Effector CD4-positive, alpha-beta T cell (primary cell): ENCODE measurements around the gene NCF4.

Experiments
- DNase-seq: peaks from one replicate; pipeline ENCODE4 v3.0.0-alpha.2; 2020

The NCF4 gene

GRCh38 chr22:36838119-36839030 lies 22.4 kb upstream of the NCF4 start:
- DNase-seq, result no peak

- DNase-seq, result no peak
Measured at GRCh38 chr22:36839356-36840073, 21.3 kb upstream of the NCF4 start.

- DNase-seq, result no peak
Measured at GRCh38 chr22:36840106-36840505, 20.7 kb upstream of the NCF4 start.

GRCh38 chr22:36846271-36846670 lies 14.5 kb upstream of the NCF4 start:
- DNase-seq, result no peak

GRCh38 chr22:36846949-36847348 lies 13.9 kb upstream of the NCF4 start:
- DNase-seq, result no peak

GRCh38 chr22:36850056-36850455 lies 10.8 kb upstream of the NCF4 start:
- DNase-seq, result no peak

GRCh38 chr22:36850682-36851081 lies 10.1 kb upstream of the NCF4 start:
- no peak for DNase-seq

GRCh38 chr22:36852056-36852973 lies 8.5 kb upstream of the NCF4 start:
- no peak for DNase-seq

GRCh38 chr22:36853407-36854099 lies 7.3 kb upstream of the NCF4 start:
- DNase-seq, result peak; percentile 82

GRCh38 chr22:36855478-36855877 lies 5.3 kb upstream of the NCF4 start:
- DNase-seq, result no peak

- DNase-seq, result peak; percentile 96
Measured at GRCh38 chr22:36856121-36856791, 4.5 kb upstream of the NCF4 start.

GRCh38 chr22:36856792-36857135 lies 4.0 kb upstream of the NCF4 start:
- DNase-seq, result no peak

GRCh38 chr22:36858156-36858555 lies 2.6 kb upstream of the NCF4 start:
- no peak for DNase-seq

- DNase-seq, result no peak
Measured at GRCh38 chr22:36858966-36859365, 1.8 kb upstream of the NCF4 start.

- DNase-seq, result no peak
Measured at GRCh38 chr22:36860017-36860416, 789 bp upstream of the NCF4 start.

- DNase-seq, result no peak
Measured at GRCh38 chr22:36860438-36860820, 377 bp upstream of the NCF4 start.

GRCh38 chr22:36862251-36863242 lies 1.7 kb downstream of the NCF4 start:
- no peak for DNase-seq

GRCh38 chr22:36863281-36863680 lies 2.5 kb downstream of the NCF4 start:
- no peak for DNase-seq

- DNase-seq, result no peak
Measured at GRCh38 chr22:36863979-36864378, 3.2 kb downstream of the NCF4 start.

GRCh38 chr22:36864454-36865215 lies 3.8 kb downstream of the NCF4 start:
- DNase-seq, result no peak
